T-helper 9 cell (primary cell): ENCODE measurements around the gene PTPN20.

ENCODE experiments used
- DNase-seq: peaks from one replicate; pipeline ENCODE4 v3.0.0-alpha.2; 2020

The PTPN20 gene

GRCh38 chr10:47035171-47035818, 124.1 kb downstream of the PTPN20 start:
- DNase-seq, result no peak

- no peak for DNase-seq
These were observed 124.7 kb downstream of the PTPN20 start for GRCh38 chr10:47035819-47036337.

GRCh38 chr10:47036771-47037170, 125.5 kb downstream of the PTPN20 start:
- DNase-seq, result no peak

GRCh38 chr10:47037654-47038425, 126.6 kb downstream of the PTPN20 start:
- DNase-seq, result no peak

GRCh38 chr10:47038881-47039561, 127.8 kb downstream of the PTPN20 start:
- DNase-seq, result no peak

- DNase-seq, result no peak
These were observed 128.3 kb downstream of the PTPN20 start for GRCh38 chr10:47039562-47039913.

GRCh38 chr10:47040041-47040491, 128.8 kb downstream of the PTPN20 start:
- DNase-seq, result no peak

GRCh38 chr10:47040681-47041080, 129.5 kb downstream of the PTPN20 start:
- DNase-seq, result no peak

- no peak for DNase-seq
These were observed 130.4 kb downstream of the PTPN20 start for GRCh38 chr10:47041396-47042198.

GRCh38 chr10:47042199-47042473, 130.9 kb downstream of the PTPN20 start:
- DNase-seq, result no peak

- no peak for DNase-seq
These were observed 131.8 kb downstream of the PTPN20 start for GRCh38 chr10:47042780-47043750.

GRCh38 chr10:47043928-47044538, 132.8 kb downstream of the PTPN20 start:
- DNase-seq, result no peak

GRCh38 chr10:47044741-47045140, 133.5 kb downstream of the PTPN20 start:
- no peak for DNase-seq

- no peak for DNase-seq
These were observed 134.2 kb downstream of the PTPN20 start for GRCh38 chr10:47045331-47045861.

GRCh38 chr10:47046321-47047126, 135.3 kb downstream of the PTPN20 start:
- no peak for DNase-seq

GRCh38 chr10:47047127-47047504, 135.9 kb downstream of the PTPN20 start:
- DNase-seq, result no peak

- DNase-seq, result peak; percentile 68
These were observed 136.6 kb downstream of the PTPN20 start for GRCh38 chr10:47047577-47048525.

- no peak for DNase-seq
These were observed 137.3 kb downstream of the PTPN20 start for GRCh38 chr10:47048526-47048905.
